HEK293T (cell line): ENCODE data around the gene TSPAN14.

Source experiments
- FOXA1 ChIP-seq: fragments of 450-650 bp; IDR thresholded peaks from 2 replicates; pipeline ENCODE4 v1.6.1; 2016; ENCODE audit warnings: mild to moderate bottlenecking
- FOXK2 ChIP-seq: fragments of 450-650 bp; IDR thresholded peaks from 2 replicates; pipeline ENCODE4 v1.6.1; 2016; ENCODE audit warnings: mild to moderate bottlenecking
- FOXM1 ChIP-seq: fragments of 450-650 bp; IDR thresholded peaks from 2 replicates; pipeline ENCODE4 v1.6.1; 2017; ENCODE audit warnings: mild to moderate bottlenecking, borderline replicate concordance
- SUZ12 ChIP-seq: fragments of 450-650 bp; IDR thresholded peaks from 2 replicates; pipeline ENCODE4 v1.6.1; 2016; ENCODE audit warnings: mild to moderate bottlenecking

GRCh38 chr10:80523773-80524172, 69.7 kb downstream of the TSPAN14 start:
- TF ChIP-seq FOXA1 (no peak), SUZ12 (no peak), FOXK2 (no peak), FOXM1 (no peak)
